WTC11 (cell line): ENCODE data around the gene SNX9. TPM values are rescaled to one million over a fixed set of nuclear protein-coding genes. Genes with fewer than 3 reads are reported as not detected.

Experiments
- ATAC-seq: fragments of 200-7000 bp; cut with Tn5 transposase; 2 replicates; pipeline ENCODE4 v1.10.0; 2021; ENCODE audit warnings: mild to moderate bottlenecking, moderate library complexity
- CTCF ChIA-PET: fragments of 300-600 bp; sonication (Branson Sonifier 250); formaldehyde crosslinking; loops from one replicate; lab custom pipeline; 2021; ENCODE audit warnings: antibody characterized with exemption; lab: Charles Lee
- POLR2A ChIA-PET: fragments of 350-600 bp; sonication (Branson Sonifier 250); formaldehyde crosslinking; loops from one replicate; lab custom pipeline; 2021; ENCODE audit warnings: antibody characterized with exemption; lab: Charles Lee
- DNase-seq: peaks from one replicate; pipeline ENCODE4 v3.0.0; 2021; ENCODE audit warnings: low spot score
- H3K27ac Mint-ChIP-seq: 2 replicates; pipeline ENCODE4 v1.8.0; 2021; ENCODE audit warnings: mixed read lengths
- H3K27me3 Mint-ChIP-seq: 2 replicates; pipeline ENCODE4 v1.8.0; 2021; ENCODE audit warnings: low read depth, mild to moderate bottlenecking, moderate library complexity, mixed read lengths
- H3K36me3 Mint-ChIP-seq: 2 replicates; pipeline ENCODE4 v1.8.0; 2021; ENCODE audit warnings: mixed read lengths
- H3K4me1 Mint-ChIP-seq: 2 replicates; pipeline ENCODE4 v1.8.0; 2022; ENCODE audit warnings: mixed read lengths
- H3K4me3 Mint-ChIP-seq: 2 replicates; pipeline ENCODE4 v1.8.0; 2021; ENCODE audit warnings: mild to moderate bottlenecking, moderate library complexity, mixed read lengths
- H3K9me3 Mint-ChIP-seq: 2 replicates; pipeline ENCODE4 v1.8.0; 2021; ENCODE audit warnings: mixed read lengths
- ATF1 ChIP-seq: sonication (generic); formaldehyde crosslinking; IDR thresholded peaks from 2 replicates; pipeline ENCODE4 v1.8.1; 2023; ENCODE audit warnings: mild to moderate bottlenecking, moderate library complexity, missing genetic modification reagents
- ETV6 ChIP-seq: sonication (generic); formaldehyde crosslinking; IDR thresholded peaks from 2 replicates; pipeline ENCODE4 v1.8.1; 2022; ENCODE audit warnings: mild to moderate bottlenecking, missing genetic modification reagents
- GABPB1 ChIP-seq: sonication (generic); formaldehyde crosslinking; IDR thresholded peaks from 2 replicates; pipeline ENCODE4 v1.8.1; 2023; ENCODE audit warnings: mild to moderate bottlenecking, missing genetic modification reagents
- HMGXB4 ChIP-seq: sonication (generic); formaldehyde crosslinking; IDR thresholded peaks from 2 replicates; pipeline ENCODE4 v1.8.1; 2023; ENCODE audit warnings: mild to moderate bottlenecking, moderate library complexity, missing genetic modification reagents
- JUN ChIP-seq: sonication (generic); formaldehyde crosslinking; IDR thresholded peaks from 2 replicates; pipeline ENCODE4 v1.8.0; 2023; ENCODE audit warnings: mild to moderate bottlenecking, missing genetic modification reagents
- MXD4 ChIP-seq: fragments of 250-450 bp; sonication (Bioruptor Pico); IDR thresholded peaks from 2 replicates; pipeline ENCODE4 v1.8.0; 2021; ENCODE audit warnings: mild to moderate bottlenecking, moderate library complexity, borderline replicate concordance
- NFYB ChIP-seq: sonication (generic); formaldehyde crosslinking; conservative IDR thresholded peaks from 2 replicates; pipeline ENCODE4 v1.8.0; 2022; ENCODE audit warnings: low read depth, missing genetic modification reagents
- NR2C2 ChIP-seq: sonication (generic); formaldehyde crosslinking; IDR thresholded peaks from 2 replicates; pipeline ENCODE4 v1.8.0; 2022; ENCODE audit warnings: mild to moderate bottlenecking, missing genetic modification reagents
- SMAD4 ChIP-seq: sonication (generic); formaldehyde crosslinking; IDR thresholded peaks from 2 replicates; pipeline ENCODE4 v1.8.0; 2022; ENCODE audit warnings: mild to moderate bottlenecking, missing genetic modification reagents
- SP1 ChIP-seq: sonication (generic); formaldehyde crosslinking; conservative IDR thresholded peaks from 2 replicates; pipeline ENCODE4 v1.8.1; 2022; ENCODE audit warnings: missing genetic modification reagents
- TCF7 ChIP-seq: sonication (generic); formaldehyde crosslinking; IDR thresholded peaks from 2 replicates; pipeline ENCODE4 v1.8.0; 2022; ENCODE audit warnings: mild to moderate bottlenecking, low read depth, missing genetic modification reagents, moderate library complexity
- ZNF121 ChIP-seq: sonication (generic); formaldehyde crosslinking; IDR thresholded peaks from 2 replicates; pipeline ENCODE4 v1.8.0; 2023; ENCODE audit warnings: missing genetic modification reagents
- ZNF232 ChIP-seq: sonication (generic); formaldehyde crosslinking; IDR thresholded peaks from 2 replicates; pipeline ENCODE4 v1.8.0; 2022; ENCODE audit warnings: mild to moderate bottlenecking, missing genetic modification reagents
- ZNF396 ChIP-seq: fragments of 250-450 bp; sonication (Bioruptor Pico); IDR thresholded peaks from 2 replicates; pipeline ENCODE4 v1.8.0; 2021; ENCODE audit warnings: mild to moderate bottlenecking, moderate library complexity, borderline replicate concordance
- total RNA-seq: library from RNA; stranded (reverse); gene quantifications from 3 replicates; pipeline ENCODE4 v1.2.3, GENCODE V29; 2021
- TF ChIP-seq, protein P1 (sequence below): sonication (generic); formaldehyde crosslinking; IDR thresholded peaks from 2 replicates; pipeline ENCODE4 v1.8.0; 2023; ENCODE audit warnings: missing genetic modification reagents, mild to moderate bottlenecking, borderline replicate concordance
- TF ChIP-seq, protein P2 (sequence below): fragments of 250-450 bp; sonication (Bioruptor Pico); conservative IDR thresholded peaks from 2 replicates; pipeline ENCODE4 v1.9.0; 2021; ENCODE audit warnings: mild to moderate bottlenecking
- TF ChIP-seq, protein P3 (sequence below): sonication (generic); formaldehyde crosslinking; conservative IDR thresholded peaks from 2 replicates; pipeline ENCODE4 v1.8.1; 2023; ENCODE audit warnings: mild to moderate bottlenecking, low read depth, missing genetic modification reagents, moderate library complexity

SNX9 gene
- total RNA-seq, 1 experiment from 2014 or later: 35.0 TPM

DNA sequence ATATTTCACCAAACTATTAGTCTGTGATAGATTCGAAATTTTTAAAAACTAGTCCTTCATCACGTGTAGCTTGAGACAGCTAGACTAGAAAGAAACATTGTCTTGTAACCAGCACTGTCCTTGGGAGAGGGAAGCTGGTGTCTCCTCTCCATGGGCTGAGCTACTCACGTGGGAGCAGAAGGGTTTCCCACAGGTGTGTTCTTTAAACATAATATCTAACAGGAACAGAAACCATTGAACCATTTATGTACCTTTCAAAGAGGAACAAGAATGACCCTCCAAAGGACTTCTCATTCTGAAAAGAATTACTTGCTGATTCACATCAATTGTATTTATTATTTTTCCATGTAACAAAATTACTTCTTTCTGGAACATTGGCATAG is 86.2 kb downstream of the SNX9 start (continued):
- TF ChIP-seq, protein P1, sequence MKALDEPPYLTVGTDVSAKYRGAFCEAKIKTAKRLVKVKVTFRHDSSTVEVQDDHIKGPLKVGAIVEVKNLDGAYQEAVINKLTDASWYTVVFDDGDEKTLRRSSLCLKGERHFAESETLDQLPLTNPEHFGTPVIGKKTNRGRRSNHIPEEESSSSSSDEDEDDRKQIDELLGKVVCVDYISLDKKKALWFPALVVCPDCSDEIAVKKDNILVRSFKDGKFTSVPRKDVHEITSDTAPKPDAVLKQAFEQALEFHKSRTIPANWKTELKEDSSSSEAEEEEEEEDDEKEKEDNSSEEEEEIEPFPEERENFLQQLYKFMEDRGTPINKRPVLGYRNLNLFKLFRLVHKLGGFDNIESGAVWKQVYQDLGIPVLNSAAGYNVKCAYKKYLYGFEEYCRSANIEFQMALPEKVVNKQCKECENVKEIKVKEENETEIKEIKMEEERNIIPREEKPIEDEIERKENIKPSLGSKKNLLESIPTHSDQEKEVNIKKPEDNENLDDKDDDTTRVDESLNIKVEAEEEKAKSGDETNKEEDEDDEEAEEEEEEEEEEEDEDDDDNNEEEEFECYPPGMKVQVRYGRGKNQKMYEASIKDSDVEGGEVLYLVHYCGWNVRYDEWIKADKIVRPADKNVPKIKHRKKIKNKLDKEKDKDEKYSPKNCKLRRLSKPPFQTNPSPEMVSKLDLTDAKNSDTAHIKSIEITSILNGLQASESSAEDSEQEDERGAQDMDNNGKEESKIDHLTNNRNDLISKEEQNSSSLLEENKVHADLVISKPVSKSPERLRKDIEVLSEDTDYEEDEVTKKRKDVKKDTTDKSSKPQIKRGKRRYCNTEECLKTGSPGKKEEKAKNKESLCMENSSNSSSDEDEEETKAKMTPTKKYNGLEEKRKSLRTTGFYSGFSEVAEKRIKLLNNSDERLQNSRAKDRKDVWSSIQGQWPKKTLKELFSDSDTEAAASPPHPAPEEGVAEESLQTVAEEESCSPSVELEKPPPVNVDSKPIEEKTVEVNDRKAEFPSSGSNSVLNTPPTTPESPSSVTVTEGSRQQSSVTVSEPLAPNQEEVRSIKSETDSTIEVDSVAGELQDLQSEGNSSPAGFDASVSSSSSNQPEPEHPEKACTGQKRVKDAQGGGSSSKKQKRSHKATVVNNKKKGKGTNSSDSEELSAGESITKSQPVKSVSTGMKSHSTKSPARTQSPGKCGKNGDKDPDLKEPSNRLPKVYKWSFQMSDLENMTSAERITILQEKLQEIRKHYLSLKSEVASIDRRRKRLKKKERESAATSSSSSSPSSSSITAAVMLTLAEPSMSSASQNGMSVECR: no peak
- no peak for TF ChIP-seq ETV6 (CRISPR knock-in tag)
- no peak for TF ChIP-seq GABPB1 (CRISPR knock-in tag)

DNA sequence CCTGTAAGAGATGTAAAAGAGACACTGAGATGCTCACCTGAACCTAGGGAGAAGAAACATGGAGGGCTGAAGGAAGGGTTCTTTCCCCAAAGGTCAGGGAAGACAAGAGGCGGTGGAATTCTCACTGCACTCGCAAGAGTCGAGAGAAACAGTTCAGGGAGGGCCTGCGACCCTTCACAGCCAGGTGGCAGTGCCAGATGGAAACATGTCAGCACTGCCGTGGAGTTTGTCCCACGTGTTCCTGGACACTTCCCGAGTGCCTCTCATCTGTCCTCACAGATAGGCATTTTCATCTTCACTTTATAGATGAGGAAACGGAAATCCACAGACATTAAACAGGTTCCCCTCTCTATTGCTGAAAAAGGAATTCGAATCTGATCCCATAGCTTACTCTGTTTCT is 88.2 kb downstream of the SNX9 start:
- ATAC-seq (no peak), DNase-seq (no peak)
- peaks cover 41% of the 10 kb centered on the region for H3K4me1 Mint-ChIP-seq
- no peaks in the 10 kb centered on the region for H3K27me3 Mint-ChIP-seq
- H3K36me3 Mint-ChIP-seq: peaks cover 54% of the 10 kb centered on the region
- no peak overlapping the region for H3K4me3 Mint-ChIP-seq
- ChIA-PET POLR2A (no interaction called here), CTCF (no interaction called here)
- H3K27ac Mint-ChIP-seq: peak overlapping the region; percentile 73
- no peak for TF ChIP-seq SP1 (CRISPR knock-in tag)
- no peak for TF ChIP-seq NR2C2 (CRISPR knock-in tag)
- no peak for TF ChIP-seq JUN
- TF ChIP-seq TCF7 (CRISPR knock-in tag): no peak
- TF ChIP-seq, protein P2, sequence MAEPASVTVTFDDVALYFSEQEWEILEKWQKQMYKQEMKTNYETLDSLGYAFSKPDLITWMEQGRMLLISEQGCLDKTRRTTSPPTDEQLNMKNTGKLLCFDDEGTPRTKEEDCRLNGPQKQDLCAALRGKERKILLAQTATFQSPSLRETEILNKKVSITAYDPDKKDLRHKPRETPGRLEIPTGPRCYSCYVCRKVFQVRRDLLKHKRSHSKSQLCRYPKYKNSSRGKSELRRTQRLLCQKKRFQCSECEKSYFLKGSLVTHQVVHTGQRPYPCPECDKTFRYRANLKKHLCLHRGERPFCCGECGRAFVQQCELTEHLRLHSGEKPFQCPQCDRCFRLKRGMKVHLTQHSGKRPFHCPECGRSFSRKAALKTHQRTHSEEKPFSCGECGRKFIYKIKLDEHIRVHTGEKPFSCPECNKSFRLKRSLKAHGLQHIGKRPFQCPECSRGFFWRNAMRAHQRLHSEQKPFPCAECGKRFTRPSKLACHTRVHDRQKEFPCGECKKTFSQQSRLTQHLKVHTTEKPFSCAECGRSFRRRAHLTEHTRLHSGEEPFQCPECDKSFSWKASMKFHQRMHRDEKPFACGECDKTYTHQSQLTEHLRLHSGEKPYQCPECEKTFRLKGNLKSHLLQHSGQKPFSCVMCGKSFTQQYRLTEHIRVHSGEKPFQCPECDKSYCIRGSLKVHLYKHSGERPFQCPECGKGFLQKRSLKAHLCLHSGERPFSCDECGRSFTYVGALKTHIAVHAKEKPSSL (CRISPR knock-in tag): no peak
- no peak for TF ChIP-seq ATF1
- no peak for TF ChIP-seq ZNF396 (CRISPR knock-in tag)
- no peak for TF ChIP-seq ZNF121 (CRISPR knock-in tag)
- TF ChIP-seq NFYB (CRISPR knock-in tag): no peak
- TF ChIP-seq HMGXB4 (CRISPR knock-in tag): no peak
- no peak for TF ChIP-seq ZNF232 (CRISPR knock-in tag)
- TF ChIP-seq MXD4 (CRISPR knock-in tag): no peak
- no peak for TF ChIP-seq SMAD4
- TF ChIP-seq ETV6 (CRISPR knock-in tag): no peak
- TF ChIP-seq, protein P3, sequence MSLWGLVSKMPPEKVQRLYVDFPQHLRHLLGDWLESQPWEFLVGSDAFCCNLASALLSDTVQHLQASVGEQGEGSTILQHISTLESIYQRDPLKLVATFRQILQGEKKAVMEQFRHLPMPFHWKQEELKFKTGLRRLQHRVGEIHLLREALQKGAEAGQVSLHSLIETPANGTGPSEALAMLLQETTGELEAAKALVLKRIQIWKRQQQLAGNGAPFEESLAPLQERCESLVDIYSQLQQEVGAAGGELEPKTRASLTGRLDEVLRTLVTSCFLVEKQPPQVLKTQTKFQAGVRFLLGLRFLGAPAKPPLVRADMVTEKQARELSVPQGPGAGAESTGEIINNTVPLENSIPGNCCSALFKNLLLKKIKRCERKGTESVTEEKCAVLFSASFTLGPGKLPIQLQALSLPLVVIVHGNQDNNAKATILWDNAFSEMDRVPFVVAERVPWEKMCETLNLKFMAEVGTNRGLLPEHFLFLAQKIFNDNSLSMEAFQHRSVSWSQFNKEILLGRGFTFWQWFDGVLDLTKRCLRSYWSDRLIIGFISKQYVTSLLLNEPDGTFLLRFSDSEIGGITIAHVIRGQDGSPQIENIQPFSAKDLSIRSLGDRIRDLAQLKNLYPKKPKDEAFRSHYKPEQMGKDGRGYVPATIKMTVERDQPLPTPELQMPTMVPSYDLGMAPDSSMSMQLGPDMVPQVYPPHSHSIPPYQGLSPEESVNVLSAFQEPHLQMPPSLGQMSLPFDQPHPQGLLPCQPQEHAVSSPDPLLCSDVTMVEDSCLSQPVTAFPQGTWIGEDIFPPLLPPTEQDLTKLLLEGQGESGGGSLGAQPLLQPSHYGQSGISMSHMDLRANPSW (CRISPR knock-in tag): no peak
- H3K9me3 Mint-ChIP-seq: 0 out of 2 replicates have a peak, but pooled peaks cover 3% of the 10 kb centered on the region
